DMS53 treated with DMSO at 0.1 percent for 48 hours (cell line): Measurements from ENCODE around the gene POU2AF1.
"Not testable (repeated sequence)": the region's sequence is repeated elsewhere in the genome, so short reads cannot be mapped to it uniquely, and the experiment has no call there.

Experiments used
- DNase-seq: peaks from one replicate; lab custom pipeline; 2025; ENCODE audit not compliant: unreplicated experiment; lab: John Stamatoyannopoulos, UW

POU2AF1 gene

GRCh38 chr11:111409915-111410314 is 30.8 kb upstream of the POU2AF1 start:
- no peak for DNase-seq

DNA sequence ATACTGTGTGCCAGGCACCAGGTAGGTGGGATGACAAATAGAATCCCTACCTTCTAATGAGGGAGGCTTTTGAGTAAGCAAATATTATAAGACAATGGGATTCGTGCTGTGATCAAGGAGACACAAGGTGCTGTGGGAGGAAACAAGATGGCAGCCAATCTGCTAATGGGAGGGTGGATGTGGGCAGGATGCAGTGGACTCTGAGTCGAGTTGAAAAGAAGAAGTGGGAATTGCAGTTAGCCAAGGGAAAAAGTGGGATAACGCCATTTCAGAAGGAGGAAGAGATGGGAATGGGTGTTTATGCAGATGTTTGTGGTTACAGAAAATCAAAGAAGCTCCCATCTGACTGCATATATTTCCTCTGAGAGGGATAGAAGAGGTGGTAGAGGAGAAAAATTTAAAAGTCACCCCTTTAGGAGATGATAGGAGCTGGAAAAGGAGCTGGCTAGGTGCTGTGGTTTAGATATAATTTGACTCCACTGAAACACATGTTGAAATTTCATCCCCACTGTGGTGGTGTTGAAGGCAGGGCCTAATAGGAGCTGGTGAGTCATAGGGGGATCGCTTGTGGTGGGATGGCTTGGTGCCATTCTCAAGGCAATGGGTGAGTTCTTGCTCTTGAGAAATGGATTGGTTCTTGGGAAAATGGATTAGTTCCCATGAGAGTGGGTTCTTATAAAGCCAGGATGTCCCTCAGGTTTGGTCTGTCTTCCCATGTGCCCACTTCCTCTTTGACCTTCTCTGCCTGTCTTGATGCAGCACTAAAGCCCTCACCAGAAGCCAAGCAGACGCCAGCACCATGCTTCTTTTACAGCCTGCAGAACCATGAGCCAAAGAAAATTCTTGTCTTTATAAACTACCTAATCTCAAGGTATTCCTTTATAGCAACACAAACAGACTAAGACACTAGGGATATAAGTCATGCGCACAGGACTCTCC is 30.0 kb upstream of the POU2AF1 start:
- DNase-seq: no peak

- no peak for DNase-seq
These were observed 28.6 kb upstream of the POU2AF1 start for GRCh38 chr11:111407652-111408051.

DNA sequence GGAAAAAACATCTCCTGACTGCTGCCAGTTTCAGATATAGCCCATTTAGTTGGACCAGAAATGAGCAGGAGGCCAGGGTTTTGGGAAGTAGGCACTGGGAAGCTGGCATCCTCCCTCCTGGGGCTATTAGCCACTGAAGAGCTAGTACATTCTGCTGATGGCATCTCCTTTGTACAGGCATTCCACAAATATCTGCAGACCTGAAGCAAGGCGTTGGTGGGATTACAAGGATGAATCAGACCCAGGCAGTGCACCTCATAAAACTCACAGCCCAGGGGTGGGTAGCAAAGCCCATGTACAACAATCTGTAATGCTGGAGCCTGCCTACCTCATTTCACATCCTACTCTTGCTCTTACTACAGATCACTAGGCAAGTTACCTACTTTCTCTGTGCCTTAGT is 27.5 kb upstream of the POU2AF1 start:
- no peak for DNase-seq

DNA sequence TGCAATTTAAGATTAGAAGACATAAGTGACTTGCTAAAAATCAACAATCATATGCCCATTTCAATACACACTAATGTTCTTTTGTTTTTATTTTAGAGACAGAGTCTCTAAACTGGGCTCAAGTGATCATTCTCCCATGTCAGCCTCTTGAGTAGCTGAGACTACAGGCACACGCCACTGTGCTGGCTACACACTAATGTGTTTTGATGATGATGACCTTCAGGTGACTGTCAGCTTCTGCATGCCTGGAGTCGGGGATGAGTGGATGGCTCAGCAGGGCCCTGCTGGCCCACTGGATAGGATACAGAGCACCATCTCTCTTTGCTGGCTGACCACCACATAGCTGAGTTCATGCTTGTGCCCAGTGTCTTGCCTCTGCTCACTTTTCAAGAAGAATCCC is 27.0 kb upstream of the POU2AF1 start:
- DNase-seq: no peak

- DNase-seq: no peak
These were observed 26.5 kb upstream of the POU2AF1 start for GRCh38 chr11:111405551-111405950.

- peak; percentile 27 for DNase-seq
These were observed 24.1 kb upstream of the POU2AF1 start for GRCh38 chr11:111403051-111403726.

DNA sequence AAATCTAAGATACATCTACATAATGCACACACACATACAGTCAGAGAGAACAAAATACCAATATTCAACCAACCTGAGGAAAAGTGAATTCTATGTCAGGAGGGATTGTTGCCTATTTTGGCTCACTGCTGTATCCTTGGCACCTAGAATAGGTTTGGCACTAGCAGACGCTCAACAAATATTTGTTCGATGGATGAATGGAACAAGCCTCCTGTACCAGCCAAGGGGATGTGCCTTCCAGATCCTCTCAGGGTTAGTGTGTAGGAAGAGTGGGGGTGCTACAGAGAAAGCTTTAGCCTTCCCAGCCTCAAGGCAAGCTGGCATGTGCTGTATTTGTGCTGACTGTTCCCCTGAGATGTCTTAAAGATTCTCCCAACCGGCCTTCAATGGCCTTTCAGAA is 23.3 kb upstream of the POU2AF1 start:
- DNase-seq: no peak

DNA sequence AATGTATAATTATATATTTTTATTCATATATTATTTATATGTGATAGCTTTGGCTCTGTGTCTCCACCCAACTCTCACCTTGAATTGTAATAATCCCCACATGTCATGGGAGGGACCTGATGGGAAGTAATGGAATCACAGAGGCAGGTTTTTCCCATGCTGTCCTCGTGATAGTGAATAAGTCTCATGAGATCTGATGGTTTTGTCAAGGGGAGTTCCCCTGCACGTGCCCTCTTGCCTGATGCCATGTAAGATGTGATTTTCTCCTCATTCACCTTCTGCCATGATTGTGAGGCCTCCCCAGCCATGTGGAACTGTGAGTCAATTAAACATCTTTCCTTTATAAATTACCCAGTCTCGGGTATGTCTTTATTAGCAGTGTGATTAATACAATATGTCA is 22.9 kb upstream of the POU2AF1 start:
- DNase-seq: not testable (repeated sequence)

DNA sequence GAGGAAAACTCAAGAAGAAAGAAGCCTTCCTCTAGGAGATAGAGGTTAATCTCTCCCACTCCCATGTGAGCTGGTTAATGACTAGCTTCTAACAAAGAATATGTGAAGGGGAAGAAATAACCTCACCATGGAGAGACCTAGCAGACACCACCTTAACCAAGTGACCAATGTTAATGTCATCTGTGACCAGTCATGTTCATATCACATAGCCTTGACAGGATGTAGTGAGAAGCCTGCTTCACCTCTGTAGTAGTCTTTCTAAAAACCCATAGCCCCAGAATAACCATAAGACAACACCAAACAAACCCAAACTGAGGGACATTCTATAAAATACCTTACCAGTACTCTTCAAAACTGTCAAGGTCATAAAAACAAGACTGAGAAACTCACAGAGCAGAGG is 21.5 kb upstream of the POU2AF1 start:
- no peak for DNase-seq

- DNase-seq: no peak
These were observed 20.3 kb upstream of the POU2AF1 start for GRCh38 chr11:111399187-111400031.

- no peak for DNase-seq
These were observed 18.0 kb upstream of the POU2AF1 start for GRCh38 chr11:111397034-111397433.

GRCh38 chr11:111395749-111396148 is 16.7 kb upstream of the POU2AF1 start:
- DNase-seq: no peak

DNA sequence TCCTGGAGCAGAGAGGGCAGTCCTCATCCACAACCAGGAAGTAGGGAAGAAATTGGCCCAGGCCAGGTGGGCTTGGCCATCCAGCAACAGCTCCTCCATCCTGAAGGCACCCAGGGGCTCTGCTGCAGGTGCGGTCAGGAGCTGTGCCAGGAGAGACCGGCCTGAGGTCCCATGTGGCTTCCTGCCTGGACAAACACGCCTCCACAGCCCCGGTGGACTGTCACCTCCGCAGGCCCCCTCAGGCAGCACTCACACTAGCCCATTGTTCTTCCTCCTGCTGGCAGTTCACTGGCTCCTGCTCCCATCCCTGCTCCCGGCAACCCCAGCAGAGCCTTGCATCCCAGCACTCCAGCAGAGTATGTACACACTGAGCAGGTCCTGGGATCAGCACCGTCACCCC is 16.0 kb upstream of the POU2AF1 start:
- no peak for DNase-seq

GRCh38 chr11:111394147-111394546 is 15.1 kb upstream of the POU2AF1 start:
- DNase-seq: not testable (repeated sequence)

- no peak for DNase-seq
These were observed 14.5 kb upstream of the POU2AF1 start for GRCh38 chr11:111393585-111393984.

- no peak for DNase-seq
These were observed 14.0 kb upstream of the POU2AF1 start for GRCh38 chr11:111393096-111393495.

DNA sequence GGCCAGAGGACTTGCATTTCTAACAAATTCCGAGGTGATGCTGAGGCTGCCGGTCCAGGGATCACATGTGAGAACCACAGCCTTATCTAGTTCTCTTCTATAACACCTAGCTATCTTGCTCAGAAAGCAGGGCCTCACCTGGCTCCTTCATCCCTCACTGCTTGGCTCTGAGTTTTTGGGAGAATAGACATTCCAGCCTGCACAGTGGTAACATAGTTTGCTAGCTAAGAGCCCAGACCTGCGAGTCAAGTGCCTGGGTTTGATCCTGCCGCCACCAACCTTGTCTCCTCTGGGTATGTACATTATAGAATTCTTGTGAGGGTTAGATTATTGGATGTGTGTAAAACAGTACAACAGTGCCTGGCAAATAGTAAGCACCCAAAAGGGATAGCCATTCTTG is 13.5 kb upstream of the POU2AF1 start:
- DNase-seq: no peak

DNA sequence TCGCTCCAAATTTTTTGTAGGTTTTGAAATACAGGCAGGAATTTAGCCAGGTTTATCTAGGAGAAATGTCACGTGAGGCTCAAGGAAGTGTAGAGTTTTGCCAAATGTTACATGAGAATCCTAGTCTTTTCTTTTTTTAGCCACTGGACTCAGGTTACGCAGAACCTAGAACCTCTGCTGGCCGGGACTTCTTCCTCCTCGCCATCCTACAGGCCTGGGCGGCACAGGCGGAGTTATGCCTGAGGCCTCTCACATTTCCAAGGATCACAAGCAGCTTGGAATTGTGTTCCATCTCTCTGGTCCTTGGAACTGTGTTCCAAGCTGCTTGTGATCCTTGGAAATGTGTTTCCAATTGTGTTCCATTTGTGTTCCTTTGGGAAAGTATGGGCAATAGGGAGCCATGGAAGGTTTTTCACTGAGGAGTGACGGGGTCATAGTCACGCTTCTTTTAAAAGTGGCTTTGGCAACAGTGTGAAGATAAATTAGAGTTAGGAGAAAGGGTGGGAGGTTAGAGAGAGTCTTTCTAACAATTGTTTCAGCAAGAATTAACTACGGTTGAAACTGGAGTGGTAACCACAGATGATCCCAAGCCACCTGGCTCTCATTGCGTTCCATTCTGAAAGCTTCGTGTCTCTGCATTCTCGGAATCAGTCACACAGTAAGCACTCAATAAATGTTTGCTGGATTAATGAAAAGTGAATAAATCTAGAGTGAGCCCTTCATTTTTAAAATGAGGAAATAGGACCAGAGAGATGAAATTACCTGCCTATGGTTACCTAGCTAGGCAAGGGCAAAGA is 12.5 kb upstream of the POU2AF1 start:
- DNase-seq: no peak

DNA sequence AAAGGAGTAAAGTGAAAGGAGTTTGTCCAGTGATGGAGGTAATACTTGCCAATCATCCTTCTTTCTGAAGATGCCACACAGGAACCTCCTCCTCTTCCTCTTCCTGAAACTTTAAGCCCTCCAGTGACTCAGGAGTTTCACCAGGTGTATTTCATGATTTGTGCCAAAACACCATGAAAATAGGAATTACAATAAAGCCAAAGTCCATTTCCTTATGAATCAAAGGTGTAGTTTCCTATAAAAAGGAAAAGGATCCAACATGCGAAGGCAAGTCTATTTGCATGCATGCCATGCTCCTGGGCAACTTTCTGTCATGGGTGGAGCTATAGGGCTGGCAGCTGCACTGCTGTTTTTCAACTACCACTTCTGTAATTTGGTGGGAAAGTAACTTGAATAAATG is 9.8 kb upstream of the POU2AF1 start:
- no peak for DNase-seq

- DNase-seq: no peak
These were observed 9.3 kb upstream of the POU2AF1 start for GRCh38 chr11:111388420-111388819.
